GM21526 (cell line): ENCODE results near the gene SETBP1.
"Not testable (repeated sequence)": the region's sequence is repeated elsewhere in the genome, so short reads cannot be mapped to it uniquely, and the experiment has no call there.

Experiments used
- ATAC-seq: cut with Tn5 transposase; IDR thresholded peaks from one replicate; pipeline ENCODE4 v1.9.1; 2021; ENCODE audit warnings: moderate library complexity; ENCODE audit not compliant: unreplicated experiment, low FRiP score

The SETBP1 gene

GRCh38 chr18:44783371-44783770 lies 102.7 kb downstream of the SETBP1 start:
- no peak for ATAC-seq

GRCh38 chr18:44786257-44786656 lies 105.6 kb downstream of the SETBP1 start:
- peak; percentile 22 for ATAC-seq

GRCh38 chr18:44786688-44787087 lies 106.0 kb downstream of the SETBP1 start:
- ATAC-seq: peak; percentile 82

GRCh38 chr18:44788334-44788733 lies 107.6 kb downstream of the SETBP1 start:
- no peak for ATAC-seq

- ATAC-seq: no peak
Measured at GRCh38 chr18:44789710-44790109, 109.0 kb downstream of the SETBP1 start.

- ATAC-seq: no peak
Measured at GRCh38 chr18:44790860-44791259, 110.2 kb downstream of the SETBP1 start.

GRCh38 chr18:44791520-44791919 lies 110.8 kb downstream of the SETBP1 start:
- no peak for ATAC-seq

- ATAC-seq: no peak
Measured at GRCh38 chr18:44792456-44793061, 111.9 kb downstream of the SETBP1 start.

- ATAC-seq: no peak
Measured at GRCh38 chr18:44793194-44793593, 112.5 kb downstream of the SETBP1 start.

GRCh38 chr18:44793685-44794084 lies 113.0 kb downstream of the SETBP1 start:
- ATAC-seq: no peak

- ATAC-seq: no peak
Measured at GRCh38 chr18:44795241-44795640, 114.6 kb downstream of the SETBP1 start.

- ATAC-seq: no peak
Measured at GRCh38 chr18:44796429-44797428, 116.0 kb downstream of the SETBP1 start.

- ATAC-seq: no peak
Measured at GRCh38 chr18:44798433-44799048, 117.9 kb downstream of the SETBP1 start.

GRCh38 chr18:44799382-44799906 lies 118.8 kb downstream of the SETBP1 start:
- ATAC-seq: no peak

- ATAC-seq: no peak
Measured at GRCh38 chr18:44799907-44800421, 119.3 kb downstream of the SETBP1 start.

GRCh38 chr18:44800766-44801165 lies 120.1 kb downstream of the SETBP1 start:
- not testable (repeated sequence) for ATAC-seq

GRCh38 chr18:44801781-44802180 lies 121.1 kb downstream of the SETBP1 start:
- no peak for ATAC-seq

- ATAC-seq: peak; percentile 6
Measured at GRCh38 chr18:44802508-44802907, 121.8 kb downstream of the SETBP1 start.

- peak; percentile 37 for ATAC-seq
Measured at GRCh38 chr18:44803019-44803650, 122.4 kb downstream of the SETBP1 start.

- ATAC-seq: no peak
Measured at GRCh38 chr18:44804033-44804432, 123.3 kb downstream of the SETBP1 start.
